NCI-H345 treated with DMSO at 0.1 percent for 48 hours (cell line): ENCODE data around the gene DUOX1.

Experiments
- DNase-seq: peaks from one replicate; lab custom pipeline; 2025; ENCODE audit not compliant: unreplicated experiment; lab: John Stamatoyannopoulos, UW

Gene DUOX1

DNA sequence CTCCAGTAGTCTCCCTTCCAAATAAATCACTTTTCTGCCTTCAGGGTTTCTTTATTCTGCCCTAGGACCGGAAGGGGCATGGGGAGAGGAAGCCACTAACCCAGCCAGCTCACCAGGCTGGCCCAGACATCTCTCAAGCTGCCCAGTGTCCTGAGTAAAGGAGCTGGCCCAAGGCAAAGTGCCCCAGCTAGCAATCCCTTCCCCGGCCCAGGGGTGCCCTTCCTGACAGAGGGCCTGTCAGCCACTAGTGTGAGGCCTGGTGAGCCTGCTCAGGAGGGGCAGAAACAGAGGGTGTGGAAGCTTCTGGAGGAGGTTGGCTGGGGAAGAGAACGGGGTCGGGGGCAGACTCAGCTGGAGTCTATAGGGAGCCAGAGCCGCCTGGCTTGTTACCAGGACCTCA lies 35.7 kb downstream of the DUOX1 start:
- no peak for DNase-seq

- peak; percentile 21 for DNase-seq
Observed at GRCh38 chr15:45166834-45167630, 37.2 kb downstream of the DUOX1 start.

DNA sequence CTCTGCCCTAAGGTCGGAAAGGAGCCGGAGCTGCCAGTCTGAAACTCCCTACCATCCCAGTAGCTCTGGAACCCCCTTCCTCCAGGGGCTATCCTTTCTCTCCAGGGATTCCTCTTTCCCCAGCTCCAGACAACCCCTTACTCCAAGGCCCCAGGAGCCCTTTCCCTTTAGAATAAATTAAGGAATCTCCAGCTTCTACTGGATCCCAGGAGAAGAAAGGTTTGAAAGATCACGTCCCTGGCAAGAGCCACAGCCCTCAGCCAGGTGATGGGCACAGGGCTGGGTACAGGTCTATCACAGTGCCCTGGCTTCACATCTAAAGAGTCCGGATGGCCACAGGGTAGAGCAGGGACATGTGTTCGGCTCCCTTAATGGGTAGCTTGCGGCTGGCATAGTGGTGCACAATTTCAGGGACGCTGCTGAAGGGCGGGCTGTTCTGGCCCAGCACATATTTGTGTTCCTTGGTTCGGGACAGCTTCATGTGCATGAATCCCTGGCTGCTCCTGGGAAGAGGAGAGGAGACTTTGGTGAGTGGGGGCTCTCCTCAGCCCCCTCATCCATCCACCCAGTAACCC lies 37.9 kb downstream of the DUOX1 start:
- DNase-seq = no peak

GRCh38 chr15:45168286-45168685 lies 38.5 kb downstream of the DUOX1 start:
- no peak for DNase-seq

DNA sequence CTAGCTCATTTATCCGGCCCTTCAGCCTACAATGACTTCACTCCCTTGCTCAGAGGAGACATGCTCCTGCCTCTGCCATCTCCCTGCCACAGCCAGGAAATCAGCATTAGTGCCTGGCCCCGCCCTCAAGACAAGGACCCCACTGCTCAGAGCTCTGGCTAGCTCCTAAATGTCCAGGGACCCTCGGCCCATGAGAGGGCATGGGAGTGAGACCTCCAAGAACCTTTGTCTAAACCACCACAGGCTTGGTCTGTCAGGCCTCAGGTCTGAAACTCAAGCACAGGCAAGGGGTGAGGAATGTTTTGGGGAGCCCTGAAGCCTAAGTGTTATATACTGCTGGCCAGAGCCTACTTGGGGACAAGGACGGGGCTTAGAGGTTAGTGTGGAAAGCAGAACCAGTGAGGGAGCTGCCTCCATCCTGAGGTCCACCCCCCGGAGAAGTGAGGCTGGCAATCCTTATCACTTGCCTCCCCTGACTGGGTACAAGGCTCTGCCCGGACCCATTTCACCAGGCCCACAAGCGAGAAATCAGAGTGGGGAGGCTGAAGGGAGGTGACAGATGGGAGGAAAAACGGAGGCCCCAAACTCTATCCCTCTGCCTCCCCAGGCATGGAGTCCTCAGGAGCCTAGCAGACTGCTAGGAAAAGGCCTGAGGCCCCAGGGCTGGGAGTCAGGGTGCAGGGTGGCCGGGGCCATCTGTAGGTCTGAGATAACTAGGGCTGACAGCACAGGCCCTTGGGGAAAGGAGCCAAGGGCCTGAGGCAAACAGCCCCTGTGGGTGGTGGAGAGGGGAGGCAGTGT lies 39.2 kb downstream of the DUOX1 start:
- DNase-seq = no peak

DNA sequence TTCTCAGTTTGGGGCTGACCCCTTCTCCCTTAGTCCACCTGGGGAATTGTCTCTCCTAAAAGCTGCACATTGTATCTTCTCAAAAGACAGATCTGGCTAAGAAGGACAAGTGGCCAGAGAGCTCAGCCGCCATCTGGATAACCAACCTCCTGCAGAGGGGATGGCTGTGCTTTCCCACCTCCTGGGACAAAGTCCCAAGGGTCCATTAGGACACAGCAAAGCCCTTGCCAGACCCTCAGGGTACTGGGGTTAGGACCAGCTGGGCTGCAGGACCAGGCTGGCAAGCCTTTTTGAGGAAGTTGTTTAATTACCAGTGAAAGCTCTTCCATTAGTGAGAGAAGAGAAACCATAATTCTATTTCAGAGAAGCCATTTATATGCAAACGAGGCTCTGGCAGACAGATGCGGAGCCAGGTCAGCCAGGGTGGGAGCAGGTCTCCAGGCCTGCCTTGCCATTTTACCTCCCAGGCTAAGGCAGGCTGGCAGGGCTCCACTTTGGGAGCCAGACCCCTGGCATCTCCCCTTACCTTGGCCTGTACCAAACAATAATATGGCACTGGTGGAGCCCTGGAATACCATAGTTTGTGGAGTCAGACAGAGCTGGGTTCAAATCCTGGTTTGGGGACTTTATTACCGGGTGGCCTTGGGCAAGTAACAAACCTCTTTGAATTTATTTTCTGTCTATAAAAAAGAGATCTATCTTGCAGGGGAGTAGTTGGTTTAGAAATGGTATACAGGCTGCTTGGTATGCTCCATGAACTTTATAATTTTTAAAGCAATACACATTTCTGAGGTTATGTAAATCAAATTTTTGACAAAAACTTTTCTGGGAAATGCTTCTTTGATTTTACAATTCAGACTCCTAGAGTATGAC lies 40.0 kb downstream of the DUOX1 start:
- DNase-seq = no peak

DNA sequence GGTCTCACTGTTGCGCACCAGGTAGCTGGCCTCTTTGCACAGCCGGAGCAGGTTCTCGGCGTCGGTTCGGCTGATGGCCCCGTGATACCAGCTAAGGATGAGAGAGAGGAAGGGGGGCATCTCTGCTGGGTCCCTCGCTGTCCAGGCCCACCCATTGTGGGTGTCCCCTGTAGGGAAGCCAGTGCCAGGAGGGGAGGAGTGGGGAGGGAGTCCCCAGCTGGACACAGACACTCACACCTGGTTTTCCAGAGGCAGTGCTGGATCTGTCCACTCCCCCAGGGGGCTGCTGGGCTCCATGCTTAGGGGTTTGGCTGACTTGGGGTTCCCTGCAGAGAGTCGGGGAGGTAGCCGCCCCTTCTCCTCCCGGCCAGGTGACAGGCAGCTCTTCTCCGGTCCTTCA lies 42.1 kb downstream of the DUOX1 start:
- no peak for DNase-seq

DNA sequence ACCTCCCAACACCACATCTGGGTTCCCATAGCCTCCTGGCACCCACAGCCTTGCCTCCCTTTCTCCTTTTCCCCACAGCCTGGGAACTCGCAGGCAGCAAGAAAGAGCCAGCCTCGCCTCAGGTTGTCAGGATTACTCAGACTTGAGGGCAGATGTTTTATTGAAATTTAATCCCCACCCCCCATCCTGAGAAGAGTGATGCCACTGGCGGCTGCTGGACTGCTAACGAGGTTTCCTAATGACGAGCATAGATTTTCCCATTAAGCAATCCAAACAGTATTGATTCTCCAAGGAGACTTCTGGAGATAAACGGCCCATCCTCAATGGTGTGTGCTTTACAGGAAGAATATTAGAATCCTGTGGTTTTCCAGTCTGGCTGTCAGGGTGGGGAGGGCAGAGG lies 44.3 kb downstream of the DUOX1 start:
- no peak for DNase-seq

DNA sequence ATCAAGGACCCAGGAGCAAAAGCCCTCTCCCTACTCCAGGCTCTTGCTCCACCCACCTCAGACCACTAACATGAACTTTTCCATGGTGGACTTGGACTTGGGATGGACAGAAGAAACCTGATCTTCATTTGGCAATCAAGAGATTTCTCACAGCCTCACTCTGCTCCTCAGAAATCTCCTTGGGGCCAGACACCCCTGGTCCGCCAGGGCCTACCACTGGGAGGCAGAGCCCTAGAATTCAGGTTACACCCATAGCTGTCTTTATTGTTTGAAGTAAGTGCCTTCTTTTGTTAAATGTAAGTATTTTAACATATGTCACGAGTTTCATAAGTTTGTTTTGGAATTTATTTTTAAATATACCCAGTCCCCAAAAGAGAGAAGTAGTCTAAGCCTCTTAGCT lies 44.8 kb downstream of the DUOX1 start:
- no peak for DNase-seq

GRCh38 chr15:45177285-45177684 lies 47.5 kb downstream of the DUOX1 start:
- DNase-seq = no peak

- DNase-seq = no peak
Observed at GRCh38 chr15:45179221-45179985, 49.6 kb downstream of the DUOX1 start.

DNA sequence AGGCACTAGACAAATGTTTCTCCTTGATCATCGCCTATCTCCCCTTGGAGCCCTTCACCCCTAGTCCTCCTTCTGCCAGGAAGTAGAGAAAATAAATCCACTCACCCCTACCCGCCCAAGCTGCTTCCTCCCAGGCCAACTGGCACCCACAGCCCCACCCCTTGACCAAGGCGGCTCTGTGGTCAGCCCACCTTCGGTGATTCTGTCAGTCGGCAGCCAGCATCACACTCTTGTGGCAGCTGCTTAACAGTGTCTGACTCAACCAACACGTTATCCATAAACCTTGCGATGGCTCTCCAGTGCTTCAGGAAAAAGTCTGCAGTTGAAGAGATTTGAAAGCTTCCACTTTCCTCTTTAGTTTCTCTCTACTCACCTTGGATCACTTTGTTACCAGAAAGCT lies 50.4 kb downstream of the DUOX1 start:
- no peak for DNase-seq

DNA sequence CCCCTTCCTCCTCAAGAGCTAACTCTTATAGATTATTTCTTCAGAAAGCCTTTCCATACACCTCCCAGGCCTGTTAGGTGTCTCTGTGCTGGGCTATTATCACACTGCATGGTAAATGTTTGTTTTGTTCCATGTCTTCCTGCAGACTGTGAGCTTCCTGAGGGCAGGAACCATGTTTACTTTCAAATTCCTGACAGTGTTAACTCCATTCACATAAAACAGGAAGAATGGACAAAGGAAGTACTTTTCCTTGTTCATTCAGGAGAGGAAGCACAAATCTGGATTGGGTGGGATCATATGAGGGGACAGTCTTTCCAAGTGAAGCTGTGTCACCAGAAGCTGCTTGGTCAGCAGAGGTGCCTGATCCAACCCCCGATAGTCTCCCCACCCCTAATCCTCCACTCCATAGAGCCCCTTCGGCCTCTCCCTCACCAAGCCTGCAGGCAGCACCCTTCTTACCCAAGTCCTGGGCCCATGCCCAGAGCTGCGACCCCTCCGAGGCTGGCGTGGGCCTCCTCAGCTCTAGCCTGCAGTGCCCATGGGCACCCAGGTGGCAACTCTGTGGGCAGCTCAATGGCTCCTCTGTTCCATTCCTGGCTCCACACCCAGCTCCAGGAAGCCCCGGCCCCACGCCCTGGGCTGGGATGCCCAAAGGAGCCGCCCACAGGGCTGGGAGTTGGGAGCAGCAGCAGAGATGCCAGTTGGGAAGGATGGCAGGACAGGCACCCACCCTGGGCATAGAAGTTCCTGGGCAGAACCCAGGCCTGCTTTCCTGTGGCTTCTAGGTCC lies 51.0 kb downstream of the DUOX1 start:
- DNase-seq = no peak

DNA sequence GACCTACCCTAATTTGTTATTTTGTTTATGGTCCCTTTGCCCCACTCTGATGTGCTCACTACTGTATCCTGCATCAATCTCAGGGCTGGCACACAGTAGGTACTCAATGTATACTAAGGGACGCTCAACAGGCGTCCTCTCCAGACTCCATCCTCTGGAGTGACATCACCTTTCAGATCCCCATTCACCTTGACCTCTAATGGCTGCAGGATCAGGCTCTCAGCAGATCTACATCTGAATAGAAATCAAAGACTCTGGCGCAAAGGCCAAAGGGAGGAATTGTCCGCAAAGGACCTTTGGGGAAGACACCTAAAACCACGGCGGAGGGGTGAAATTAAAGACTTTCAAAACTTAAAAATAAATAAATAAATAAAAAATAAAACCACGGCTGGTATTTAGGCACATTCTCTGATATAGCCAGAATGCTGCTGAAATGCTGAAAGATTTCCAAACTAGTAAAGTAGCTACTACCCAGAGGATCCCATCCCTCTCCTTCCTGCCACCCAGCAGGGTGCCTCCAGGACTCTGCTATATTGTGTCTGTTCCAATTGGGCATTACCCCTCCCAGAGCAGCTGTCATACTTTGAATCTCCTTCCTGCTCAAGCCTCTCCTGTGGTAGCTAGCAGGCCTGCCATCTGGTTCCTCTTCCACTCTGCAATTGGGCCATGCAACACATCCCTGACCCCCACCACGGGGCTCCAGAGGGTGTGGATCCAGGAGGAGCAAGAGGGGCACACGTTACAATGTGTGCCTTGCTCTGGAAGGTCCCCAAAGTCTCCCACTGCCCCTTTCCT lies 51.9 kb downstream of the DUOX1 start:
- no peak for DNase-seq

GRCh38 chr15:45182996-45183395 lies 53.2 kb downstream of the DUOX1 start:
- DNase-seq = no peak

DNA sequence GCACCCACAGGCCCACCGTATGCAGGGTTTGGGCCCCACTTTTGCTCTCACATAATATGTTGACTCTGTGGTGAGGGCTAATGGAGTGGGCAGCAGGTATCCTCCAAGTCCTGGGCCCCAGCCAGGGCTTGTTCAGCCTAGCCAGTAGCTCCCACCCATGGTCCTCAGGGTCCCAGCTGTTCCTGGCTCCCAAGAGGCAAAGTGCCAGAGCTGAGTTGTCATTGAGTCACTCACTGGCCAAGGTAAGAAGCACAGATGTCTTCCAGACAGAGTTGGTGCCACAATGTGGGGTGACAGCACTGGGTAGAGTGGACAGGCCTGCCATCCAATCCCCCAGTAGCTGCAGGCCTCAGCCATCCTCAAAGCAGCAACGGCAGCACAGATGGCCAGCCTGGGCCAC lies 53.7 kb downstream of the DUOX1 start:
- no peak for DNase-seq

DNA sequence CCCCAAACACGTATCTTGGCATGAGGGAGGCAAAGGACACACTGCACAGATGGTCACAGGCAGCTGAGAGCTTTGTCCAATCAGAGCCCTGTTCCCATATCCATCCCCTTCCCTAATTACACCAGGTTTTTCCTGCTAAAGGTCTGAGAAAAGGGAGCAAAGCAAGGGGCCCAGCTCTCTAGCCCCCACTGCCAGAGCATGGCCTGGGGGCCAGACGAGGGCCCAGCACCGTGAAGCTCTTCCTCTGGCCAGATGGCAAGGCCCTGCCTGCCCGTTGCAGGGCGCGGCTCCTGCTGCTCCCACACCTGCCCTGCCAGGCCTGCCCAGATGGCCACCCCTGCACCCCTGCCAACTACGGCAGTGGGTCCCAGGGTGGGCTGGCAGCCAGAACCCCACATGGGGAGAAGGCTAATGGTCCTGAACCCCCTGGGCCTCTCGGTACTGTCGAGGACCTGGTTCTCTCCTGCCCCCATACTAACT lies 54.8 kb downstream of the DUOX1 start:
- no peak for DNase-seq

DNA sequence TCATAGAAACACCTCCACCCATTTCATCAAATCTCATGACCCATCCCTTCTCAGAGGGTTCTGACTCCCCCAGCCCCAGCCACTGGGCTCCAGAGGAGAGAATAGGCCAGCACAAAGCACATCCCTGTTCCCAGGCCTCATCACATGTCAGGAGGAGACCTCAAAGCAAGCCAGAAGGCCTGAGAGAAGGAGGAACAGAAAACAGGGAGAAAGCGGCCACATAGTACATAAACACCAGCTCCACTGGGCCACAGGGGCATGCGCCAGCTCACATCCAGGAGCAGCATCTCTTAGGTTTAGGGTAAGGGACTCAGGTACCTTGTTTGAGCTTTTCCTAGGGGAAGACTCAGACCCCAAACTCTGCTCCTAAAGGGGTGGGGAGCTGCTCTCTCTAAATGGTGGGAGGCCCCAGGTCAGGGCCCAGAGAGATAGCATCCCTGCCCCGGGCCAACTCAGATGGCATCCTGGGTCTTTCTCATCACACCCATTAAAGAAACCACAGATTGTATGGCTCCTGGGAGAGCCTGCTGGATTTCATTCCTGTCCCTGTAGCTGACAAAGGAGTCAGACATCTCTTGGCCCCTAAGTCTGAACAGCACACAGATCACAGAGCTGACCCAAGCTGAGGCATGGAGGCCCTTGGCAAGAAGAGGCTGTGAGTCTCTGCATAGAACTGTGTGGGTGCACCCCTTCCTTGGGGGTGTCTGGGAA lies 55.4 kb downstream of the DUOX1 start:
- no peak for DNase-seq
